GM19238 (cell line): ENCODE results near the gene UNC5A.

Experiments
- DNase-seq: peaks from one replicate; pipeline ENCODE4 v3.0.0; 2011; ENCODE audit warnings: low spot score; ENCODE audit not compliant: insufficient read length

Gene UNC5A

DNA sequence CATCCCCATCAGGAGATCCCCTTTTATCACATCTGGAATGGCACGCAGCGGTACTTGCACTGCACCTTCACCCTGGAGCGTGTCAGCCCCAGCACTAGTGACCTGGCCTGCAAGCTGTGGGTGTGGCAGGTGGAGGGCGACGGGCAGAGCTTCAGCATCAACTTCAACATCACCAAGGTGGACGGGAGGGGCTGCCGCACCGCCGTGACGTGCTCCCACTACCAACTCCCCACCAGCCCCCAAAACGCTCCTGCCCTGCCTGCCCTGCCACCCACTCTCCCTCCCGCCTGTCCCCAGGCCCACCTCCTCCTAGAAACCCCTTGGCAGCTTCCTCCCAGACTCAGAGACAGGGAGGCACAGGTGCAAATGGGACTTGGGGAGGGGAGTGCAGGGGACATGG is 68.1 kb downstream of the UNC5A start:
- DNase-seq: no peak

GRCh38 chr5:176878906-176879662 is 68.7 kb downstream of the UNC5A start:
- no peak for DNase-seq

GRCh38 chr5:176879663-176880361 is 69.5 kb downstream of the UNC5A start:
- DNase-seq: no peak

GRCh38 chr5:176880366-176881020 is 70.1 kb downstream of the UNC5A start:
- DNase-seq: no peak

- DNase-seq: no peak
Measured at GRCh38 chr5:176881021-176881749, 70.8 kb downstream of the UNC5A start.

DNA sequence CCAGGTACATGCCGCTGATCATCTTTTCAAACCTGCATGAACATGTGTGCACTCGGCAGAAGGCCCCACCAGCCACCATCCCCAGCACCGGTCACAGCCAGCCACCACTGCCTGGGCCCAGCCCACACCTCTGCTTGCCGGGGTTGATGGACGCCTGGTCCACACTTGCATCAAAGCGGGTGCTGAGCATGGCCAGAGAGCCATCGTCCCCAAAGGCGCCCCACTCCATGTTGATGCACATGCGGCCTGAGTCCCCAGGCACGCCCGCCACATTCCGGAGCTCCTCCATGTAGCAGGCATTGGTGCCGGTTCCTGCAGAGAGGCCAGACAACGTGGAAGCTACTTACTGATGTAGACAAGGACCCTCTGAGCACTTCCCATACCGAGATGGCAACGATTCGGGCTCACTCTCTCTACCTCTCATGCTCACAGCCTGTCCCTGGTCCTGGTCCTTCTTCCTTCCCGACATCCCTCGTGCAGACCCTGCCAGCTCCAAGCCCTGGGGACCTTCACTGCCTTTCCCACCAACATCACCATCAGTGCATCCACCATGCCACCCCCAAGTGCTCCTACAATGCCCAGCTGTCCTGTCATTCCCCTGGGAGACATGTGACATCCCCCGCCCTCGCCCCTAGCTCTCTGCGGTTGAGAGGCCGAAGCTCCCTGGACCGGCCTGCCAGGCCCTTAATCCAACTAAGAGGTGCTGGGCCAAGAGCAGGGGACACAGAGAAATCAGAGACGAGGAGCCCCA is 71.6 kb downstream of the UNC5A start:
- DNase-seq: no peak

DNA sequence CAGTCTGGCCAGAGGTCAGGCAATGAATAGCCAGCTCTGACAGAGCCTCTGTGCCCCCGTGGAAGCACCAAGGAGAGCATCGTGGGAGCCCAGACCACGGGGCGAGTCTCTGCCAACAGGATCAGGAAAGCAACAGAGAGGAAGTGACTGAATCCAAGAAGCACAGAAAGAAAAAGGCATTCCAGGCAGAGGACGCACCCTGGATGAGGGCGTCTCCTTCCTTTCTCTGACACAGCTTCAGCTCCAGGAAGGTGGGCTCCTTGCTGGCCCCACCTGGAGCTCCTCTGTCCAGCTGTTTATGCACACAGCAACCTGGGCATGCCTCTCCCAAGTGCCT is 72.2 kb downstream of the UNC5A start:
- DNase-seq: no peak

- no peak for DNase-seq
Measured at GRCh38 chr5:176883700-176884570, 73.6 kb downstream of the UNC5A start.

- no peak for DNase-seq
Measured at GRCh38 chr5:176884571-176884890, 74.2 kb downstream of the UNC5A start.

DNA sequence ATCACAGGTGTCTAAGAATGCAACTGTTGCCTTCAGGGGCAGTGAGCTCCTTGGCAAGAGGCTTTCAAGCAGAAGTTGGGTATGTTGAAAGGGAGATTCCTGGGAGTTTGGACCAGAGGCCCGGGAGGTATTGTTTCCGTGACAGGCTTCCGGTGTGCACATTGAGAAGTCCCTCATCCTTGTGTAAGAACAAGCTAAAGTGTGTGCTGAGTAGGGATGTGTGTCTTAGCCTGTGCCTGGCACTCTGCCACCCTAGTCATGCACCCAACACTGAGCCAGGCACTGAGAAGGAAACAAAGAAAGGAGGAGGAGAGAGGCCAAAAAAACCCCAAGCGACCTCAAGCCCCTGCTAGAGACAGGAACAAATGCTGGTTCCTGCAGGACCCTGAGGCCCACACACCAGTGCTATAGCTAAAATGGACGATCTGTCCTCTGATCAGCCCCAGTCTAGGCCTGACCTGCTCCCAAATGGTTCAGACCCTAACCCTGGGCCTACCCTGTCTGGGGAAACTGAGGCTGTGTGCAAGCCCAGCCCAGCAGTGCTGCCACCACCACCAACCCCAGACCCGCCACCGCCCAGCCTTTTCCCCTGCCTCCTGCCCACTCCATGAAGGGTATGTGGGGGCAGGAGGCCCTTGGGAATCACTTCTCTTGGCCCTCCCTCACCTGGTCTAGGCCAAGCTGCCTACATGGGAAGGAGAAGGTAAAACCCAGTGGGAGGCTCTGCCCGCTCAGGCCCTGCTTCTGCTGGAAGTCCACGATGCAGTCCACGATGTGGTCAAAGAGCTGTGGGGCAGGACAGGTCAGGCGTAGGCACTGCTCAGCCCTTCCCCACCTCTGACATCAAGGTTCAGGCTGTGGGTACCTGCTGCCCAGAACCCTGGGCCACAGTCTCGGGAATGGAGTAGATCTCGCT is 76.2 kb downstream of the UNC5A start:
- no peak for DNase-seq

GRCh38 chr5:176887252-176887849 is 77.0 kb downstream of the UNC5A start:
- DNase-seq: no peak

- DNase-seq: no peak
Measured at GRCh38 chr5:176888016-176888864, 77.9 kb downstream of the UNC5A start.

GRCh38 chr5:176888865-176889165 is 78.5 kb downstream of the UNC5A start:
- no peak for DNase-seq

DNA sequence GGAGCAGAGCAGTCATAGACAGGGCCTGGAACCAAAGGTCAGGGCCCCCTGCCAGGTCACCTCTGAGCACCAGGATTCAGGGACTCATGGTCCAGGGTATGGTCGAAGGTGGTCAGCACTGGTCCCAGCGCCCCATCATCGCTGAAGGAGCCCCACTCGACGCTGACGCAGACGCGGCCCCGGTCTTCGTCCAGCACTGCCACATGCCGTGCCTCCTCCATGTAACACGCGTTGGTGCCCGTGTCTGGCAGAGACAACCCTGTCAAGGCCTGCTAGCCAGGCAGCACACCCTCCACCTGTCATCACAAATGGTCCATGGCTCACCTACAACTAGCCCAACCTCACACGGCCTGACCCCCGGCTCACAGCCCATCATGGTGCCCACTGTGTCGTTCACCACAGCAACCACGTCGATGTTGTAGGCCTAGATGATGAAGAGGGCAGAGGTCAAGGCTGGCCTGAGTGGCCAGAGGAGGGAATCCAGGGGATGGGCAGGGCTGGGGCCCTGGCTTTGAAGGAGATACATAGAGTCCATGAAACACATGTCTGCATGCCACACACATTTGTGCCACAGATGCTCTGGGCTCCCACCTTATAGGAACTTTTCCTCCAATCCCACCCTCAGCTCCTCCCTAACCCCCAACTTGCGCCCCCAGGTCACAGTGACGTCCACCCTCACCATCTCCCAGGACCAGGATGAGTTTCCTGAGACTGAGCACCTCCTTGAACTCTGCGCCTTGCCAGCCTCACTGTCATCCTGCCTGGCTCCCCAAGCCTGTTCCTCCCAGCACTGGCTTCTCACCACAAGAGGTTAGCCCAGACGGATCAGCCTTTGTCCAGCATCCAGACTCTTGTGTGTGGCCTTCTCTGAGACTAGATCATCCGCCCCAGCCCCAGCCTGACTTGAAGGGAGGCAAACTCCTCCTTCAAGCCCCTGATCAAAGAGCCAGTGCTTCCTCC is 79.2 kb downstream of the UNC5A start:
- no peak for DNase-seq

DNA sequence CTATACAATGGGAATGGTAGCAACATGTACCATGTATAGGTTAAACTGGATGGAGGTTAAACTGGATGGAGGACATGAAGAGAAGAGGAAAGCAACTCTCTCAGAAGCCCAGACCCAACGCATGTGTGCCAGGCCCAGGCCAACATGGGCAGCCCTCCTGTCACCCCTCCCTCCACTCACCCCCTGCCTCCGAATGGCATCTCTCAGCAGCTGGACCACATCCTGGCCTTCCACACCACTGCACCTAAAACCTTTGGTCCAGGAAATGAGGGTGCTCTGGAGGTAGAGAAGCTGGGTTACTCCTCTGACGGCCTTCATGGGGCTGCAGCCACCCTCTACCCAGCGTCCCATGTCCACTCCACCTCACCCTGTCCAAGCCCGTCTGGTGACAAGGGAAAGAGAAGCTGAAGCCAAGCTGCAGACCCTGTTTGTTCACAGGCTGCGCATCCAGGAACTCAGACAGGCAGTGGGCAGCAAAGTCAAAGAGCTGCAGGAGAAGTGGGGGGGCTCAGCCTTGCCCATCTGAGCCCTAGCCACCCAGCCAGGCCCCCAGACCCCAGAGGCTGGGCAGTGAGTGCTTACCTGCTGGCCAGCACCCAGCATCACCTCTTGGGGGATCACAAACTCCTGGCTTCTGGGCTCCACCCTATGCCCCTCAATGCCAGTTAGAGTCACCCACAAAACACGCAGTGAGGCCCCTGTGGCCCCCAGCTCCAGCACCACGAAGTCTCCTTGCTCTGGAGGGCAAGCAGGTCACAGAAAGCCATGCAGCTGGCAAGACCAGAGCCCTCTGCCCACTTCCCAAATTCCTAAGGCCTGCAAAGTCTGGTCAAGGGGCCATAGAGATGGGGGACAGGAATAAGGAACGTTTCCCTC is 80.3 kb downstream of the UNC5A start:
- DNase-seq: no peak

GRCh38 chr5:176891331-176891958 is 81.1 kb downstream of the UNC5A start:
- no peak for DNase-seq
